NCI-H1417 (cell line): ENCODE measurements around the gene TRIM46.
"Not testable (repeated sequence)": the region's sequence is repeated elsewhere in the genome, so short reads cannot be mapped to it uniquely, and the experiment has no call there.

ENCODE experiments used
- DNase-seq, 3 experiments: peaks; one replicate each; lab custom pipeline; 2025; lab: John Stamatoyannopoulos, UW

The TRIM46 gene

DNA sequence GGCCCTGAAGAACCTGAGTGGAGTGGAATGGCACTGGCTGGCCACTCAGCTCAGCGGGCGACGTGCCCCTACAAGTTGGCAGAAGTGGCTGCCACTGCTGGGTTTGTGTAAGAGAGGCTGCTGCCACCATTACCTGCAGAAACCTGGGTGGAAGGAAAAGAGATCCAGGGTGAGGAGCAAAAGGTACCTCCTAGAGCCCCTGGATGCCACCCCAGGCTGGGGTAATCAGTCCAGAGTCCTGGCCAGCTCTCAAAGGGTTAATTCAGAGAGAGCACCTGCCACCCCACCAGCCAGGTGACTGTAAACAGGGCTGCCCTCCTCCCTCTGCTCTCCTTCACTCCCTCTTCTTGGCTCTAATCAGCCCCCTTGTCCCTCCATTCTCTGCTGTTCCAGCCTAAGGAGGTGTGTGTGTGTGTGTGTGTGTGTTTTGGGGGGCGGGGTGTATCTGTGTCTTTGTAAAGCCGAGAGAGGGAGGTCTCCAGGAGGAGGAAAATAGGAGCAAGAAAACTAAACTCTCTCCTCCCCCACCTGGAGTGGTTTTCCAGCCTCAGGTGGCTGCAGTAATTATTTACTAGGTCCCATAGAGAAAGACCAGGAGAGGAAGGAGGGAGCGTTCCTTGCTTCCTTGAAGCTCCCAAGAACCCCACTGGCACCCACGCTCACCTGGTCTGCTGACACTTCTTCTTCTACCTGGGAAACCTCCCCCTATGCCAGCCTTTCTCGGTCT lies 12.6 kb downstream of the TRIM46 start:
- DNase-seq: peak; percentile 45 to 70 (median 58)

GRCh38 chr1:155186794-155187455 lies 13.3 kb downstream of the TRIM46 start:
- no peak for DNase-seq

DNA sequence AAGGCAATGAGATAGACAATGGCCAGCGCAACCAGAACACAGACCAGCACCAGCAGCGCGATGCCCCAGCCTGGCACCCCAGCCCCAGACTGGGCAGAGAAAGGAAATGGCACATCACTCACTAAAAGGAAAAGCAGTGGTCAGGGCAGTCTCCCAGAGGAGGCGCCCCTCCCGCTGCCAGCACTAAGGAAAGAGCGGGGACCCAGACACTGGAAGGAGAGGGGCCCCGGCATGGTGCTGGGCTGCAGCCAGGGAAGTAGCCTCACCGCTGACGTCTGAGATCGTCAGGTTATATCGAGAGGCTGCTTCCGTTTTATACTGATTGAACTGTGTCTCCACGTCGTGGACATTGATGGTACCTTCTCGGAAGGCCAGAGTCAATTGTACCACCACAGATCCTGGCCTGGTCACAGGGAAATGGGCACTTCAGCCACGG lies 13.8 kb downstream of the TRIM46 start:
- DNase-seq: no peak

DNA sequence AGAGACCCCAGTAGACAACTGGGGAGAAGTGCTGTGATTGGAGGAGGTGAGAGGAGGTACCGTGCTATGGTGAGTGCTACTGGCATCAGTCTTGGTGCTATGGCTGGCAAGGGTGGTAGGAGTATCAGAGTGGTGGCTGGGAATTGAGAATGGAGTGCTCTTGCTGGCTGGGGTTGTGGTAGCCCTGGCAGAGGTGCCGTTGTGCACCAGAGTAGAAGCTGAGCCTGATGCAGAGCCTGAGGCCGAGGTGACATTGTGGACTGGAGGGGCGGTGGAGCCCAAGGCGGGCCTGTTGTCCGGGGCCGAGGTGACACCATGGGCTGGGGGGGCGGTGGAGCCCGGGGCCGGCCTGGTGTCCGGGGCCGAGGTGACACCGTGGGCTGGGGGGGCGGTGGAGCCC lies 14.6 kb downstream of the TRIM46 start:
- DNase-seq: no peak

GRCh38 chr1:155189926-155190325 lies 16.3 kb downstream of the TRIM46 start:
- not testable (repeated sequence) for DNase-seq

GRCh38 chr1:155191904-155192303 lies 18.3 kb downstream of the TRIM46 start:
- no peak for DNase-seq

DNA sequence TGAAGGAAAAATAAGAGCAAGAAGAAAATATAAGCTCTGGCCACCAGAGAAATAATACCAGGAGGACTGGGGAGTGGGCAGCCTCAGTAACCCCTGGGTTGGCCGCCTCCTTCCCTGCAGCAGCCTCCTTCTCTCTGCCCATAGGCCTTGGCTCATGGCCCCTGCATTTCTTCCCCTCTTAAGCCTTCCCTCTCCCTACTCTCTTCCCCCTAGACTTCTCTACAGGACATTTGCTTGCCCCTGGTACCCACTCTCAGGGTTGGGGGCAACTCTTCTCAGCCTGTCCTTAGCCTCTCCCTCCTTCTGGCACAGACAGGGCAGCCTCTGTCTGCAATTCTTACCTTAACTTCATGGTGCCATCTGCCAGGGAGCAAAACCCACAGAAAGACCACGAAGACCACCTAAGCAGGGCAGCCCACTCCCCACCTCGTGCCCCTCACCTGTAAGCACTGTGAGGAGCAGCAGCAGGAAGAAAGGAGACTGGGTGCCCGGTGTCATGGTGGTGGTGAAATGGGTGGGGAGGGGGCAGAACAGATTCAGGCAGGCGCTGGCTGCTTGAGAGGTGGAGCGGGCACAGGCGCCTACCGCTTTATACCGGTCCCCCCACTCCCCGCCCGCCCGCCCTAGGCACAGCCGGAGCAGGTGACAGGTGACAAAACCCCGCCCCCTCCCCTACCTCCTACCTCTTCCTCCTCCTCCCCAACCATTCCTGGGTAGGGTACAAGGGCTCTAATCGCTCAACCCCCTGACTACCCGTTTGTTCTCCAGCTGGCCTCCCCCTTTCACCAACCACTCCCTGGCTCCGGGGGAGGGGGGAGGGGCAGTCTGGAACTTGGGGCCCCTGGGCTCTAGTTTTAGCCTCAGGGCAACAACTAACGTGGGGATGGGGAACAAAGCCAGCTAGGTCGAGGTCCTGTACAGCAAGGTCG lies 19.0 kb downstream of the TRIM46 start:
- DNase-seq: peak; percentile 80 to 90 (median 85)

- peak; percentile 91 to 96 (median 94) for DNase-seq
These were observed 19.8 kb downstream of the TRIM46 start for GRCh38 chr1:155193275-155193990.

DNA sequence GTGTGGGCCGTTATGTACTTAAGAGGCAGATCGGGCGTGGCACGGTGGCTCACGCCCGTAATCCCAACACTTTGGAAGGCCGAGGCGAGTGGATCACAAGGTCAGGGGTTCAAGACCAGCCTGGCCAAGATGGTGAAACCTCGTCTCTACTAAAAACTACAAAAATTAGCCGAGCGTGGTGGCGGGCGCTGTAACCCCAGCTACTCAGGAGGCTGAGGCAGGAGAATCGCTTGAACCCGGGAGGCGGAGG lies 20.3 kb downstream of the TRIM46 start:
- not testable (repeated sequence) for DNase-seq

DNA sequence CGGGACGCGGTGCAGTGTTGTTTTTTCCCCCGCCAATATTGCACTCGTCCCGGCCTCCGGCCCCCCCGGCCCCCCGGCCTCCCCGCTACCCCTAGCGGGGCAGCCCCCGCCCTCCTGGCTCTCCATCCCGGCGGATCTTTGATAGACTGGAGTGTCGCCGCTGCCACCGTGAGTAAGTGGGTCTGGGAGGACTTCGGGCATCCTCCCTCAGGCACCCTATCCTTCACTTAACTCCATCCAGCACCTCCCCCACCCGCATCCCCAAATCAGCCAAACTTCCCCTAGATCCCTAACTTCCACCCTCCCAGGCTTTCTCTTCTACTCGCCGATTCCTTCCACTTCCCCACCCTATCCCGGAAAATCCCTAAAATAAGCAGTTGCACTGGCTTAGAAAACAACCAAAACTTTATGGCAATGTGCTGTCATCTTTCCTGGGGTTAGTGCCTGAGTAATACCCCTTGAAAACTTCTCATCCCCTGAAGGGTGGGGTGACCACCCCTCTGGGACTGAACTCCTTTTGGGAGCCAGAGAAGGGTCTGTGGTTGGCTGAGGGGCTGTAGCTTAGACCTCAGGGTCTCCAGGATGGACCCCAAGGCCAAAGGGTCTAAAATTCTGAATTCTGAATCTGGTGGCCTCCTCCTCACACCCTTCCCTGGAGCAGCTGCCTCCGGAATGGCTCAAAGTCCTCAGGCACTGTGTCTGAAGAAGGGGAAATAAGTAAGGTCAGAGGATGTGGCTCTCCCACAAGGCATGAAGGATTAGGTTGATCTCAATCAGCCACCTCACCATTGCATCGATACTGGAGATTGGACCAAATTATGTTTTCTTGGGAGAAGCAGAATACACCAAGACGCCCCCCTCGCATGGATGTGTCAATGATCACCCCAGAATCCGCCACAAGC lies 21.8 kb downstream of the TRIM46 start:
- DNase-seq: no peak

GRCh38 chr1:155196103-155196892 lies 22.6 kb downstream of the TRIM46 start:
- no peak for DNase-seq

GRCh38 chr1:155196893-155197638 lies 23.4 kb downstream of the TRIM46 start:
- no peak for DNase-seq

DNA sequence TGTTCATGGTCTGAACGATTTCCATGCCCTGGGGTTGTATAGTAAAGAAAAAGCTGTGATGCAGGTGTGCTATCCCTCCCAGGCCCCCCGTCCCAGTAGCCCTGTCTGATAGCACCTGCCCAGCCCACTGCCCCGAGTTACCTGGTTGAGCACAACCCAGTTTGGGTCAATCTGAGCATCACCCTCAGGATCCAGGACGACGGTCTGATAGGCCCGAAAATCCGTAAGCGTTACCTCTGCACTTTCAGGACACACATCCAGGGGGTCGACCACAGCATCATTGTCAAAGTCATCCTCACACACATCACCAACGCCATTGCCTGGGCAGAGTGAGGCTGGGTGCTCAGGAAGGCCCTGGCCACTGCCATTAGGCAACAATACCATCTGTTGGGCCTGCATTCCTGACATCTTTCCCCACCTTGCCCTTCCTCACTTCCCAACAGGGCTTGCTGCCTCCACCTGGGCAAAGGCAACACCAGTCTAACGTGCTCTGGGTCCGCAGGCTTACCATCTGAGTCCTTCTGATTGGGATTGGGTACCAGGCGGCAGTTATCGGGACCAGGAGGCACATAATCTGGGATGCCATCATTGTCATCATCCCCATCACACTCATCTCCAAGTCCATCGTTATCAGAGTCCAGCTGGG lies 24.4 kb downstream of the TRIM46 start:
- DNase-seq: no peak

DNA sequence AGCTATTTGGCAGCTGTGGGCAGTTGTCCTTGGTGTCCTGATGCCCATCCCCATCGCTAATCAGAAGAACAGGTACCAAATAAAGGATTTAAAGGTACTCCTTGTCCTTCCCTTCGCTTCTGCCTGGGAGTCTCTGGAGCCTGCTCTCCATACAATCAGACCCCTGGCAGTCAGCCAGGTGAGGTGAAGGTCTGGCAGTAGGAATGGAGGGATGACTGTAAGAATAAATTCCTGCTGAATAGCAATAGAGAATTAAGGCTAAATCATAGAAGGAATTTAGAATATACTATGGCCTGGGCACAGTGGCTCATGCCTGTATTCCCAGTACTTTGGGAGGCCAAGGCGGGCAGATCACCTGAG lies 24.9 kb downstream of the TRIM46 start:
- DNase-seq: no peak

DNA sequence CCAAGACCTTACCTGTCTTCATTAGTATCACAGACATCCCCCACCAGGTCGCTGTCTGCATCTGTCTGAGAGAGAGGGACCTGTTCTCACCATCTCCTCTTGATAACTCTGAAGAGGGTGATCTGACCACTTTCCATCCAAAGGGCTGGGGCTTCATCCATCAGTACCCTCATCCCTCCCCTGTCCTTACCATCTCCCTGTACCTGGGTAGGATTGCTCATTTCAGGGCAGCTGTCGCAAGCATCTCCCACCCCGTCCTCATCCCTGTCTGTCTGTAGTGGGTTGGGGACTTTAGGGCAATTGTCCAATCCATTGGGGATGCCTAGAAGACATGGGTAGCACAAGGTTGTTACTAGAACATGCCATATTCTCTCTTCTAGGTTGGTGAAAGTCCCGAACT lies 26.1 kb downstream of the TRIM46 start:
- no peak for DNase-seq

GRCh38 chr1:155200920-155201319 lies 27.3 kb downstream of the TRIM46 start:
- DNase-seq: no peak

DNA sequence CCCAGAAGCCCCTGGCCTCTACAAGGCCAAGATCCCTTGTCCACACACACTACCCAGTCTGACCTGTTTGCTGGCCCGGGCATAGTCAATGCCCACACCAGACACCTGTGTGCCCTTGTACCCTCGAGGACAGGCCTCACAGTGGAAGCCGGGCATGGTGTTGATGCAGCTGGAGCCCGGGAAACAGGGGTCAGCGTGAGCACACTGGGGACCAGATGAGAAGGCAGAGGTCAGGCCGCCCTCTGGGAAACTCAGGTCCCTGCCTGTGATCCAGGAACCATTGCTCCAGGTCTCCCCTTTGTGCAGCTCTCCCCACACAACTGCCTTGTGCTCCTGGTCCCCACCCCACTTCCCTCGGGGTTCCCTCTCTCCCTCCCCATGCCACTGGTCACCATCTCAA lies 28.5 kb downstream of the TRIM46 start:
- DNase-seq: no peak

DNA sequence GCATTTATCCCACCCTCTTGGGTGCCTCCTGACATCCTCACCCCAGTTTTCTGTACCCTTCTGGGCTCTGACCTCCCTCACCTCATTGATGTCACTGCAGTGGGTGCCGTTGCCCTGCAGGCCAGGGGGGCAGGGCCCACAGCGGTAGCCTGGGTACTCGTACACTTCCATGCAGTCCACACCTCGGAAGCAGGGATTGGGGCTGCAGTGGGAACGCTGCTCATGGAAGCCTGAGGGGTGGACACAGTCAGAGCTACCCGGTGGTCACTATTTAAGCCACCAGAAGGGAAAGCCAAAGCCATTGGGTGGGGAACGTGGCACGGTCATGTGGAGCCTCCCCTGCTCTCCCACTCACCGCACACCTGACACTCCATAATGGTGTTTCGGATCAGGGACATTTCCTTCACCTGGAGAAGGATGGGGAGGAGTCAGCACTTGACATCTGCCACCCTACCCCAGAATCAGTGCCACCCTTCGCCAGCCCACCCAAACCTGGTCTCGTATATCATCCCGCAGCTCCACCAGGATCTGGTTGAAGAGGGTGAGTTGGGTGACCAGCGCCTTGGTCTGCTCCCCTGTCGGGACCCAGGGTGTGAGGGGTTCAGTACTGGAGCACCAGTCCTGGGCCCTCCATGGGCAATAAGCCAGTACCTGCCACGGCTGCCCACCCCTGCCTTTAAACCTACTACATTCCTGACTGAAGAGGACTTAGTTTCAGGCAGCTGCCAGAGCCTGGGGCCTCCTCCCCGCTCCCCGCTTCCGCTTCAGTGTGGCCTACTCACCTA lies 29.3 kb downstream of the TRIM46 start:
- no peak for DNase-seq
